Gastroesophageal sphincter (tissue), 3 donors: Measurements from ENCODE around the gene HESX1.

Experiments
- POLR2A ChIP-seq, 2 donors: fragments of 450-650 bp; IDR thresholded peaks; one replicate each; pipeline ENCODE4 v1.6.1; 2017; ENCODE audit warnings: antibody characterized with exemption in 2 of 2, mild to moderate bottlenecking in 2 of 2, moderate library complexity in 1 of 2
- TF ChIP-seq, protein P1 (sequence below), 4 experiments: fragments of 200-600 bp in 2 of 4; fragments of 450-650 bp in 2 of 4; sonication (generic) in 1 of 4; IDR thresholded peaks; one replicate each; pipeline ENCODE4 v1.5.1; 2017 to 2019; ENCODE audit warnings: antibody characterized with exemption in 4 of 4, mild to moderate bottlenecking in 2 of 4, moderate library complexity in 2 of 4

DNA sequence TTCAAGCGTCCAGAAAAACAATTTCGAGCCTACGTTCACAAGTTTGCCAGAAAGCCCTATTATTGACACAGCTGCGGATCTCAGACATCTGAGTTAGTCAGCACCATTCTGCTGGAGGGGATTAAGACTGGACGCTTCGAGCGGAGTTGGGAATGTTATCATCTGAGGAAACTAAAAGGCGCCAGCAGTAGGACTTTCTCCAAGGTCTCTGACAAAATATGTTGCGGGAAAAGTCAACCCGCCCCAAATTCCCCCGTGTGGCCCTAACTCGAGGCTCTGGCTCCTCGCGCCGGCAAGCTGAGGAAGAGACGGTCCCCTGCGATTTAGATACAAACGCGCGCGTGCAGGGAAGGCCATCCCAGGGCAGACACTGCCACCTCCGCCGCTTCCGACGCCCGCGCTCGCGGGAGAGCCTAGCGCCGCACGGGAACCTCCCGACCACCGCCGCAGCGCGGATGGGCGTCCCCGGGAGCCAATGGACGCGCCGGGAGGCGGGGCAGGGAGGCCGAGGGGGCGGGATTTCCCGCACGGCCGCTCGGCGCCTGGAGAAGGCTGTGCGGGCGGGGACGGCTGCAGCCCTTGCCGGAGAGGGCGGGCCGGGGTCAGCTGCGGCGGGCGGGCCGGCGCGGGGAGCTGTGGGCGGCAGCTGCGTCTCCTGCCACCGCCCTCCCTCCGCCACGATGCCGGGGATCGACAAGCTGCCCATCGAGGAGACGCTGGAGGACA lies 27.6 kb upstream of the HESX1 start, which contains the start of gene APPL1:
- TF ChIP-seq POLR2A (IDR thresholded peaks at IDR 0.05) = peak; percentile 80 to 82
- TF ChIP-seq, protein P1, sequence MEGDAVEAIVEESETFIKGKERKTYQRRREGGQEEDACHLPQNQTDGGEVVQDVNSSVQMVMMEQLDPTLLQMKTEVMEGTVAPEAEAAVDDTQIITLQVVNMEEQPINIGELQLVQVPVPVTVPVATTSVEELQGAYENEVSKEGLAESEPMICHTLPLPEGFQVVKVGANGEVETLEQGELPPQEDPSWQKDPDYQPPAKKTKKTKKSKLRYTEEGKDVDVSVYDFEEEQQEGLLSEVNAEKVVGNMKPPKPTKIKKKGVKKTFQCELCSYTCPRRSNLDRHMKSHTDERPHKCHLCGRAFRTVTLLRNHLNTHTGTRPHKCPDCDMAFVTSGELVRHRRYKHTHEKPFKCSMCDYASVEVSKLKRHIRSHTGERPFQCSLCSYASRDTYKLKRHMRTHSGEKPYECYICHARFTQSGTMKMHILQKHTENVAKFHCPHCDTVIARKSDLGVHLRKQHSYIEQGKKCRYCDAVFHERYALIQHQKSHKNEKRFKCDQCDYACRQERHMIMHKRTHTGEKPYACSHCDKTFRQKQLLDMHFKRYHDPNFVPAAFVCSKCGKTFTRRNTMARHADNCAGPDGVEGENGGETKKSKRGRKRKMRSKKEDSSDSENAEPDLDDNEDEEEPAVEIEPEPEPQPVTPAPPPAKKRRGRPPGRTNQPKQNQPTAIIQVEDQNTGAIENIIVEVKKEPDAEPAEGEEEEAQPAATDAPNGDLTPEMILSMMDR (IDR thresholded peaks at IDR 0.05) = peak in 1 of 4 experiments; percentile 17
